Stimulated activated CD8-positive, alpha-beta memory T cell treated with anti-CD3 and anti-CD28 coated beads, Interleukin-4, amount 100 ng/mL, for 1 hour (primary cell): Measurements from ENCODE around the gene NCOA3.
"Not testable (repeated sequence)": the region's sequence is repeated elsewhere in the genome, so short reads cannot be mapped to it uniquely, and the experiment has no call there.

Source experiments
- DNase-seq, 2 donors: peaks; one replicate each; pipeline ENCODE4 v3.0.0-alpha.2; 2020; ENCODE audit warnings: low read depth in 2 of 2, low spot score in 1 of 2

The NCOA3 gene

GRCh38 chr20:47595138-47595537 lies 93.5 kb downstream of the NCOA3 start:
- DNase-seq: not testable (repeated sequence)

- no peak for DNase-seq
Measured at GRCh38 chr20:47596003-47596571, 94.4 kb downstream of the NCOA3 start.

DNA sequence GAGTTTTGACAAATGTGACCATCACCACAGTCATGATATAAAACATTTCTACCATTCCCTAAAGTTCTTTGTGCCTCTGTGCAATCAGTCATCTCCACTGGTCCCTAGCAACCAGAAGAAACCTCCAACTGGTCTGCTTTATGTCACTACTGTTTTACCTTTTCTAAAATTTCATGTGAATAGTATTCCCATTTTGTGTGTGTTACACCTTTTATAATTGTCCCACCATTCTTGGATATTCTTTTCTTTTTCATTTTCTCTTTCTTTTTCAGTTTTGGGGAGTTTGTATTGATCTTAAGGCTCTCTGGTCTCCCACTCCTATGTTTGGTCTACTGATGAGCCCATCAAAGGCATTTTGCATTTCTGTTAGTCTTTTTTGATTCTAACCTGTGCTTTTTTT lies 95.4 kb downstream of the NCOA3 start:
- DNase-seq: no peak

DNA sequence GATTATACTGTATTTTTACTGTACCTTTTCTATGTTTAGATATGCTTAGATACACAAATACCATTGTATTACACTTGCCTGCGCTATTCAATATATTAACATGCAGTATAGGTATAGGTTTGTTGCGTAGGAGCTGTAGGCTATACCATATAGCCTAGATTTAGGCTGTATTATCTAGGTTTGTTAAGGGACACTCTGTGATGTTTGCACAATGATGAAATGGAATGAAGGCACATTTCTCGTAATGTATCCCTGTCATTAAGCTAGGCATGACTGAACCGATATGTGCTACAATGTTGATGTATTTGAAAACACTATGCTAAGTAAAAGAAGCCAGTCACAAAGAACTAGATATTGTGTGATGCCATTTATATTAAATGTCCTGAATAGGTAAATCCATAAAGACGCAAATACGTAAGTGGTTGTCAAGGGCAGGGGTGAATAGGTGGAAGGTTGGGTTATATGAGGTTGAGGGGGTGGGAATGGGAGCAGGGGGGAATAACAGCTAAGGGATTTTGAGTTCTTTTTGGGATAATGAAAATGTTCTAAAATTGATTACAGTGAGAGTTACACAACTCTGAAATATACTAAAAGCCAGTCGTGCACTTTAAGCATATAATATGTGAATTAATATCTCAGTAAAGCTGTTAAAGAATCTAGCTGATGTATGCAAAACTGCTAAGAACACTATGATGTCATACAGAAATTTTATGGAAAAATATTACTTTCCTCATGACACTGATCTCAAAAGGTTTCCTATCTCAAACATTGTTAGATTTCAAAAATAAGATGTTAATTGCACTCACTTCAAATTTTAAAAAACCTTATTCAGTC lies 97.4 kb downstream of the NCOA3 start:
- DNase-seq: no peak

DNA sequence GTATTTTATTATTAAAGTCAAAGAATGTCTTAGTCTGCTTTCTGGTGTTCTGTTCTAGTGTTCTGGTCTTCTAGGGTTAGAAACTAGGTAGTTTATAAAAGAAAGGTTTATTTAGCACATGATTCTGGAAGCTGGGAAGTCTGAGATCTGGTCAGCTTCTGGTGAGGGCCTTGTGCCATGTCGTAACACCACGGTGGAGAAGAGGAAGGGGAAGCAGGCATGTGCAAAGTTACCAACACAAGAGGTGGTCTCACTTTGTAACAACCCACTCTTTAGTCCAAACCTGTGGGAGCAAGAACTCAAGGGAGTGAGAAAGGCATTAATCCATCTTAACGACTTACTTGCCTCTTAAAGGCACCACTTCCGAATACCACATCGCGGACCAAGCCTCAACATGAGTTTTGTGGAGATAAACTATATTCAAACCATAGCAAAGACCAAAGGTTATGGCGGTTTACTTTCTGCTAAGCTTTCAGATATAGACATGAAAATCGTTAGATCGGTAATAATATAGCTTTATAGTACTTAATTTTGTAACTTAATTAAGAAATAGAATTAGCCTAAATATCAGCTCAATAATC lies 99.4 kb downstream of the NCOA3 start:
- no peak for DNase-seq

DNA sequence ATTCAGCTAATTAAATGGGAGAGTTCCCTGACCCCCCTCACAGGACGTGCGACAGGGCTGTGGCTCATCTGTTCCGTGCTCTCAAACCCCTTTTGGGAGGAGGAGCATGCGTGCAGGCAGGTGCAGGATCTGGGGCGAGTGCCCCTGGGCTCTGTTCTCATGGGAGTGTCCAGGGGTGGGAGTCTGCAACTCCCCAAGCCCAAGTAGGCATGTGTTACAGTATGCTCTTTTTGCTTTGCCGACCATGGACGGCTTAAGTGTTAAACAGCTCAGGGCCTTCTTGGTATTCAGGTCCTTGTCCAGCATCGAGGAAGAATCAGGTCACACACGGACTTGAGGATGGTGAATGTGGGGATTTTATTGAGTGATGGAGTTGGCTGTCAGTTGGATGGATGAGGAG lies 101.6 kb downstream of the NCOA3 start:
- no peak for DNase-seq

DNA sequence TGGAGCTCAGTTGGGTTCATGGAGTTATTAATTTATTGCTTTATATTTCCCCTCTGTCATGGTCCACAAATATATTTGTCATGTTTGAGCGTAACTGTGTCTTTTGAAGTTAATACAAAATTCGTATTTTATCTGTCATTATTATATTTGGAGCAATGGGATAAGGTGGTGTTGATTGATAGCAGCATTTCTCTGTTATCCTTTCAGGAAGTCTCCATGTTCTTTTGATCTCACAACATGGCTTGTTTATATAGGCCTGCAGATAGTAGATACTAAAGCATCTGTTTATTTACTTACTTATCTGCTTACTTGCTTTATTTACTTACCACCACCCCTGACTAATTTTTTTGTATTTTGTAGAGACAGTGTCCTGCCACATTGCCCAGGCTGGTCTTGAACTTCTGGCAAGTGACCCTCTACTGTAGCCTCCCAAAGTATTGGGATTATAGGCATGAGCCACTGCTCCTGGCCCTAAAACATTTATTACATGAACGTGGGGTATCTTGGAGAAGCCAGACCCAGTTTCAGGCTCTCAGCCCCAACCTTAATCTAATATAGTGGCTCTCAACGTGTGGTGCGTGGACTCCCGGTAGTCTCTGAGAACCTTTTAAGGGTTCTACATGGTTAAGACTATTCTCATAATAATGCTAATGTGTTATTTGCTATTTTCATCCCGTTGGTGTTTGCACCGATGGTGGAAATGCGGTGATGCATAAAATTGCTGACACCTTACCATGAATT lies 104.2 kb downstream of the NCOA3 start:
- DNase-seq: no peak

GRCh38 chr20:47606414-47606982 lies 104.8 kb downstream of the NCOA3 start:
- DNase-seq: no peak

DNA sequence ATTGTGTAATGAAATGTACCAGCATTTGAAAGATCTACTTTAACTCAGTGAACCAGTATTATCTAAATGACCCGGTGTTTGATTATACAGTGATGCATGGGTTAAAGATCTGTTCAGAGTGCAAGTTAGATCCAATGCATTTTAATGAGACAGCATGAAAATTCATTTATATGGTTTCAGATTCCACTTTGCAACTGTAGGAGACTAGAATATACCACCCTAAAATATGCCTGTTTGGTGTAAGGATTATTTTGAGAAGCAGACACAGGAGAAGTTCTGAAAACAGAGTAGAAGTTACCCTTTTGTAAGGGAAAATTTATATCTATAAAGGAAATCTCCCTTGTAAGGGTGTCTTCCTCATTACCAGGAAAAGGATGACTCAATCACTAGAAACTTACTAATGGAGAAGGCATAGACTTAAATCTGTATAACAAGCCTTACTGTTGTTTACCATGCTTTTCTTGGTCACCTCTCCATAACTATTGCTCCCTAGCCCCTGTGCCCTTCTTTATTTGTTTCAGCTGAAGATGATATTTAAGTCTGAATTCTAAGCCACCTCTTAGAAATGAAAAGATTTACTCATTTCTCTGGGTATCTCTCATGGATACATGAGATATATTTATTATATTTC lies 105.4 kb downstream of the NCOA3 start:
- DNase-seq: no peak

- no peak for DNase-seq
Measured at GRCh38 chr20:47609001-47609400, 107.3 kb downstream of the NCOA3 start.

GRCh38 chr20:47610247-47610944 lies 108.7 kb downstream of the NCOA3 start:
- peak; percentile 65 to 74 for DNase-seq

- DNase-seq: no peak
Measured at GRCh38 chr20:47610945-47611250, 109.2 kb downstream of the NCOA3 start.

- DNase-seq: no peak
Measured at GRCh38 chr20:47611785-47612184, 110.1 kb downstream of the NCOA3 start.

GRCh38 chr20:47612670-47613069 lies 111.0 kb downstream of the NCOA3 start:
- DNase-seq: no peak

DNA sequence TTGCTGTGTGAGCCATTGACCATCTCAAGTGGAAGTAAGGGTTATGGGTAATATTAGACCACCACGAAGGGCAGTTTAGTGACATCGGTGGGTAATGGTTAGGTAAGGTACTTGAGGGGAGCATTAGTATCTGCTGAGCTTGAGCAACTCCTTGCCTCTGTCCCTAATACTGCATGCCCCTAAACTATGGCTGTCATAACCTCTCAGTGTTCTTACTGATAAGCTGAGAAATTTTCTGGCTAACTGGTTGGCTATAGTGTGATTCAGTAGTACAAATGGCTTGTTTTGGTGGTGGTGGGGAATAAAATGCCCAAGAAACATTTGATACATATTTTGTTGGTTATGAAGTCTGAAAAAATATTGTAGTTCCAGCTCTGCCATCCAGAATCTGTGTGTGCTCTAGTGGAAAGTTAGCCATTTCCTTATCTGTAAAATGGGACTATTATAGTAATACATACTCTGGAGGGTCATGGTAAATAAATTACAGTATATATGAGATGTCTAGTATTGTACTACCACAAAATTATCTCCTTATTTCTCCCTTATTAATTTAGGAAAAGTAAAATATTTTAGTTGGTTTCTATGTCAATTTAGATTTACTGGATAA lies 113.1 kb downstream of the NCOA3 start:
- DNase-seq: no peak

- DNase-seq: no peak
Measured at GRCh38 chr20:47618479-47618878, 116.8 kb downstream of the NCOA3 start.

- no peak for DNase-seq
Measured at GRCh38 chr20:47620808-47621805, 119.4 kb downstream of the NCOA3 start.

GRCh38 chr20:47622118-47622665 lies 120.5 kb downstream of the NCOA3 start:
- no peak for DNase-seq

GRCh38 chr20:47623206-47623605 lies 121.5 kb downstream of the NCOA3 start:
- no peak for DNase-seq
